Measurements from ENCODE around the gene CUX1. TPM values are rescaled to one million over a fixed set of nuclear protein-coding genes. Genes with fewer than 3 reads are reported as not detected.
A peak's percentile ranks its signal among the peaks of the same experiment; 100 is the strongest.

CUX1 gene
- total RNA-seq, 1 donor from 2014 or later: 66.4 TPM

GRCh38 chr7:101814991-101815825 lies 2.2 kb upstream of the CUX1 start:
- Mint-ChIP-seq H3K36me3 (peaks cover 5% of the 10 kb centered on the region), H3K27me3 (ENCODE audit: insufficient read depth, low read depth) (peaks cover 32% of the 10 kb centered on the region), H3K27ac (no peak overlapping the region), H3K4me1 (peaks cover 30% of the 10 kb centered on the region), H3K9me3 (no peaks in the 10 kb centered on the region), H3K4me3 (peak overlapping the region; percentile 83)
- no peaks in the 10 kb centered on the region for H3K36me3 ChIP-seq
- peak overlapping the region; percentile 35 for H2AFZ ChIP-seq (replicated peaks)
- no peak overlapping the region for H3K9ac ChIP-seq
- H3K4me2 ChIP-seq: peak overlapping the region; percentile 84
- H3K79me2 ChIP-seq (ENCODE audit: low read depth): peaks cover 36% of the 10 kb centered on the region
- peak; percentile 56 for DNase-seq (ENCODE audit: low spot score)
- no peak overlapping the region for H3K27ac ChIP-seq
- H4K20me1 ChIP-seq (ENCODE audit: low read depth): peaks cover 33% of the 10 kb centered on the region
- peaks cover 38% of the 10 kb centered on the region for H3K27me3 ChIP-seq
- peak overlapping the region; percentile 62 for H3K4me3 ChIP-seq
- peaks cover 44% of the 10 kb centered on the region for H3F3A ChIP-seq (ENCODE audit: low read depth)
- H3K4me1 ChIP-seq: peaks cover 35% of the 10 kb centered on the region
- H3K9me3 ChIP-seq (ENCODE audit: low read depth): no peaks in the 10 kb centered on the region
- peak; percentile 62 for TF ChIP-seq CTCF (IDR thresholded peaks at IDR 0.05)
- no peak for TF ChIP-seq EZH2phosphoT487 (IDR thresholded peaks at IDR 0.05)

- peak; percentile 95 for DNase-seq (ENCODE audit: low spot score)
- Mint-ChIP-seq H3K36me3 (peaks cover 9% of the 10 kb centered on the region), H3K9me3 (peaks cover 2% of the 10 kb centered on the region), H3K27ac (no peak overlapping the region), H3K4me3 (peak overlapping the region; percentile 88), H3K27me3 (ENCODE audit: insufficient read depth, low read depth) (peaks cover 30% of the 10 kb centered on the region), H3K4me1 (peaks cover 37% of the 10 kb centered on the region)
- TF ChIP-seq CTCF (IDR thresholded peaks at IDR 0.05): no peak
- TF ChIP-seq EZH2phosphoT487 (IDR thresholded peaks at IDR 0.05): no peak
- TF ChIP-seq EZH2 (IDR thresholded peaks at IDR 0.05): no peak
- H3K79me2 ChIP-seq (ENCODE audit: low read depth): peaks cover 44% of the 10 kb centered on the region
- H3K27ac ChIP-seq: peak overlapping the region; percentile 79
- peaks cover 43% of the 10 kb centered on the region for H3K4me1 ChIP-seq
- peaks cover 41% of the 10 kb centered on the region for H4K20me1 ChIP-seq (ENCODE audit: low read depth)
- peaks cover 38% of the 10 kb centered on the region for H3K27me3 ChIP-seq
- H3K9ac ChIP-seq: no peak overlapping the region
- no peaks in the 10 kb centered on the region for H3K36me3 ChIP-seq
- no peak overlapping the region for H2AFZ ChIP-seq (replicated peaks)
- H3K4me2 ChIP-seq: no peak overlapping the region
- peaks cover 49% of the 10 kb centered on the region for H3F3A ChIP-seq (ENCODE audit: low read depth)
- peak overlapping the region; percentile 62 for H3K4me3 ChIP-seq
- H3K9me3 ChIP-seq (ENCODE audit: low read depth): no peaks in the 10 kb centered on the region
Observed at GRCh38 chr7:101815826-101816594, 1.4 kb upstream of the CUX1 start.

GRCh38 chr7:101816595-101817470 lies 593 bp upstream of the CUX1 start:
- peak overlapping the region; percentile 81 for H3K4me2 ChIP-seq
- peaks cover 44% of the 10 kb centered on the region for H3K4me1 ChIP-seq
- TF ChIP-seq EZH2 (IDR thresholded peaks at IDR 0.05) (no peak), CTCF (IDR thresholded peaks at IDR 0.05) (no peak), EZH2phosphoT487 (IDR thresholded peaks at IDR 0.05) (no peak)
- H3K4me3 Mint-ChIP-seq: peak overlapping the region; percentile 62
- H3K36me3 ChIP-seq: no peaks in the 10 kb centered on the region
- peaks cover 9% of the 10 kb centered on the region for H3K36me3 Mint-ChIP-seq
- peak; percentile 86 for DNase-seq (ENCODE audit: low spot score)
- peaks cover 2% of the 10 kb centered on the region for H3K9me3 Mint-ChIP-seq
- peaks cover 26% of the 10 kb centered on the region for H3K27me3 Mint-ChIP-seq (ENCODE audit: insufficient read depth, low read depth)
- peaks cover 38% of the 10 kb centered on the region for H3K4me1 Mint-ChIP-seq
- no peak overlapping the region for H2AFZ ChIP-seq (replicated peaks)
- H3K4me3 ChIP-seq: peak overlapping the region; percentile 96
- H3K27me3 ChIP-seq: peaks cover 37% of the 10 kb centered on the region
- H3K27ac ChIP-seq: no peak overlapping the region
- peak overlapping the region; percentile 67 for H3K9ac ChIP-seq
- peaks cover 52% of the 10 kb centered on the region for H3K79me2 ChIP-seq (ENCODE audit: low read depth)
- H3K9me3 ChIP-seq (ENCODE audit: low read depth): no peaks in the 10 kb centered on the region
- peaks cover 51% of the 10 kb centered on the region for H3F3A ChIP-seq (ENCODE audit: low read depth)
- no peak overlapping the region for H3K27ac Mint-ChIP-seq
- H4K20me1 ChIP-seq (ENCODE audit: low read depth): peaks cover 45% of the 10 kb centered on the region

All from neural progenitor cell (in vitro differentiated cells).